B cell (primary cell): Measurements from ENCODE around the gene HBQ1. TPM values are rescaled to one million over a fixed set of nuclear protein-coding genes. Genes with fewer than 3 reads are reported as not detected.
"Not testable (repeated sequence)": the region's sequence is repeated elsewhere in the genome, so short reads cannot be mapped to it uniquely, and the experiment has no call there.

ENCODE experiments used
- ATAC-seq: fragments of 200-7000 bp; cut with Tn5 transposase; one replicate; pipeline ENCODE4 v1.10.0; 2021; ENCODE audit warnings: low read depth, mild to moderate bottlenecking, moderate number of reproducible peaks, moderate library complexity
- CTCF ChIA-PET: fragments of 350-600 bp; sonication (Branson Sonifier 250); formaldehyde crosslinking; loops from one replicate; lab custom pipeline; 2021; ENCODE audit warnings: antibody characterized with exemption, inconsistent platforms; lab: Charles Lee
- POLR2A ChIA-PET: fragments of 350-600 bp; sonication (Branson Sonifier 250); formaldehyde crosslinking; loops from one replicate; lab custom pipeline; 2021; ENCODE audit warnings: antibody characterized with exemption; lab: Charles Lee
- DNase-seq: peaks from one replicate; pipeline ENCODE4 v3.0.0; 2013
- H2AFZ ChIP-seq: 2 replicates; pipeline ENCODE4 v1.6.1; 2012; ENCODE audit warnings: mild to moderate bottlenecking, low read depth, low read length; ENCODE audit not compliant: insufficient read depth, poor library complexity, severe bottlenecking
- H3K27ac ChIP-seq, 2 donors: 1 replicate in 1 of 2; 2 replicates in 1 of 2; pipeline ENCODE4 v1.5.1; 2012 to 2013; ENCODE audit warnings: low read length in 2 of 2, mild to moderate bottlenecking in 2 of 2, moderate library complexity in 1 of 2
- H3K27me3 ChIP-seq, 4 experiments: fragments of 200-600 bp in 1 of 4; sonication (generic) in 1 of 4; replicated peaks in 1 of 4; 1 replicate in 2 of 4; 2 replicates in 2 of 4; pipeline versions ENCODE4 v1.6.1 to v1.7.0; 2013 to 2016; ENCODE audit warnings: low read length in 3 of 4, mild to moderate bottlenecking in 2 of 4, mixed read lengths in 1 of 4, moderate library complexity in 1 of 4; ENCODE audit not compliant: insufficient read depth in 4 of 4, control insufficient read depth in 3 of 4; ENCODE audit errors: control extremely low read depth in 1 of 4
- H3K36me3 ChIP-seq, 2 experiments: replicated peaks in 1 of 2; 1 replicate in 1 of 2; 2 replicates in 1 of 2; pipeline versions ENCODE4 v1.6.1 to v1.7.1; 2013; ENCODE audit warnings: low read length in 1 of 2; ENCODE audit not compliant: insufficient read depth in 2 of 2, control insufficient read depth in 1 of 2; ENCODE audit errors: control extremely low read depth in 1 of 2, extremely low read depth in 1 of 2
- H3K4me1 ChIP-seq, 2 donors: fragments of 200-600 bp in 1 of 2; sonication (generic) in 1 of 2; 1 replicate in 1 of 2; 2 replicates in 1 of 2; pipeline versions ENCODE4 v1.5.1 to v1.6.1; 2013 to 2017; ENCODE audit warnings: low read length in 2 of 2; ENCODE audit not compliant: control insufficient read depth in 2 of 2, insufficient read depth in 2 of 2
- H3K4me2 ChIP-seq: replicated peaks from 2 replicates; pipeline ENCODE3; 2012; ENCODE audit warnings: mild to moderate bottlenecking, low read depth, low read length; ENCODE audit not compliant: poor library complexity, severe bottlenecking
- H3K4me3 ChIP-seq, 5 experiments: fragments of 200-600 bp in 1 of 5; sonication (generic) in 1 of 5; 1 replicate in 3 of 5; 2 replicates in 2 of 5; pipeline versions ENCODE4 v1.5.1 to v1.7.0; 2011 to 2016; ENCODE audit warnings: low read length in 4 of 5, mild to moderate bottlenecking in 4 of 5, low read depth in 2 of 5, control low read depth in 1 of 5, moderate library complexity in 1 of 5; ENCODE audit not compliant: insufficient read depth in 1 of 5; ENCODE audit errors: control extremely low read depth in 1 of 5, extremely low read depth in 1 of 5
- H3K79me2 ChIP-seq: fragments of 200-600 bp; sonication (generic); one replicate; pipeline ENCODE4 v1.6.0; 2016; ENCODE audit warnings: low read length; ENCODE audit not compliant: control insufficient read depth, insufficient read depth
- H3K9ac ChIP-seq: fragments of 200-600 bp; sonication (generic); 2 replicates; pipeline ENCODE4 v1.6.1; 2017; ENCODE audit warnings: mild to moderate bottlenecking, low read length, moderate library complexity
- H3K9me3 ChIP-seq, 3 donors: one replicate each; pipeline versions ENCODE4 v1.6.1 to v1.7.1; 2013; ENCODE audit warnings: low read length in 2 of 3; ENCODE audit not compliant: control insufficient read depth in 2 of 3, insufficient read depth in 1 of 3; ENCODE audit errors: control extremely low read depth in 1 of 3
- H4K20me1 ChIP-seq: 2 replicates; pipeline ENCODE4 v1.6.0; 2012; ENCODE audit warnings: mild to moderate bottlenecking, low read length; ENCODE audit not compliant: insufficient read depth, control insufficient read depth, poor library complexity, severe bottlenecking
- H3K27ac Mint-ChIP-seq: one replicate; pipeline ENCODE4 v1.8.0; 2021; ENCODE audit warnings: mixed read lengths
- H3K27me3 Mint-ChIP-seq: one replicate; pipeline ENCODE4 v1.8.0; 2021; ENCODE audit warnings: mixed read lengths
- H3K4me1 Mint-ChIP-seq: one replicate; pipeline ENCODE4 v1.8.0; 2021; ENCODE audit warnings: mixed read lengths
- H3K4me3 Mint-ChIP-seq: one replicate; pipeline ENCODE4 v1.8.0; 2021; ENCODE audit warnings: mixed read lengths
- H3K9me3 Mint-ChIP-seq: one replicate; pipeline ENCODE4 v1.8.0; 2022; ENCODE audit warnings: mixed read lengths; ENCODE audit not compliant: insufficient read depth
- WGBS: methylation state at CpG from one replicate; pipeline ENCODE4 v1.1.5; 2013; ENCODE audit warnings: missing lambda C conversion rate; ENCODE audit not compliant: insufficient coverage; 5-methylcytosine and 5-hydroxymethylcytosine counted together
- intact Hi-C: fragments of 100-400 bp; cut with micrococcal nuclease; formaldehyde crosslinking; loops from one replicate; pipeline ENCODE4 v1.10.0; 2022
- polyA plus RNA-seq: library from polyadenylated mRNA; depleted of rRNA; stranded (reverse); fragments of >200 nt; gene quantifications from 2 replicates; pipeline ENCODE4 v1.2.3, GENCODE V29; 2012
- total RNA-seq, 2 donors: library from RNA; stranded (reverse); fragments of 120-200 nt in 1 of 2; gene quantifications; 1 replicate in 1 of 2; 2 replicates in 1 of 2; pipeline versions ENCODE4 v1.2.3 to v1.2.4, GENCODE V29; 2013 to 2022

HBQ1 gene
- total and polyA plus RNA-seq, 2 donors (not counting 1 experiment from before 2014, with no cell fraction given) = not detected

GRCh38 chr16:163696-164095 lies 16.6 kb upstream of the HBQ1 start:
- H4K20me1 ChIP-seq, H3K36me3 ChIP-seq, H3K4me3 ChIP-seq, DNase-seq, H3K79me2 ChIP-seq, H3K4me3 Mint-ChIP-seq, POLR2A ChIA-PET, H3K27ac ChIP-seq, H3K9me3 Mint-ChIP-seq, H3K4me2 ChIP-seq, CTCF ChIA-PET, H2AFZ ChIP-seq, H3K27ac Mint-ChIP-seq, intact Hi-C loops, ATAC-seq, H3K9ac ChIP-seq: not testable (repeated sequence)
- Histone ChIP-seq H3K27me3 (peaks cover 0 to 49% (median 16%) of the 10 kb centered on the region in 4 experiments), H3K9me3 (peaks cover 0 to 13% (median 0%) of the 10 kb centered on the region in 3 donors), H3K4me1 (peaks cover 18 to 23% of the 10 kb centered on the region in 2 donors)
- peaks cover 15% of the 10 kb centered on the region for H3K4me1 Mint-ChIP-seq
- peaks cover 44% of the 10 kb centered on the region for H3K27me3 Mint-ChIP-seq
- WGBS = no CpG with 5 or more reads among the region's 3 CpGs

GRCh38 chr16:164134-164823 lies 16.0 kb upstream of the HBQ1 start:
- POLR2A ChIA-PET = not testable (repeated sequence)

More at GRCh38 chr16:164134-164823, 16.0 kb upstream of the HBQ1 start:
- H3K36me3 ChIP-seq, H3K9me3 Mint-ChIP-seq, H3K4me3 Mint-ChIP-seq, H3K79me2 ChIP-seq, H4K20me1 ChIP-seq, H3K4me2 ChIP-seq, H3K27ac Mint-ChIP-seq, H2AFZ ChIP-seq, DNase-seq, CTCF ChIA-PET, intact Hi-C loops, H3K4me3 ChIP-seq, H3K9ac ChIP-seq, H3K27ac ChIP-seq: not testable (repeated sequence)
- Mint-ChIP-seq H3K4me1 (peaks cover 15% of the 10 kb centered on the region), H3K27me3 (peaks cover 46% of the 10 kb centered on the region)
- WGBS = 5% methylated on average over 4 of the region's 80 CpGs
- Histone ChIP-seq H3K9me3 (peaks cover 0 to 13% (median 0%) of the 10 kb centered on the region in 3 donors), H3K4me1 (peaks cover 18 to 23% of the 10 kb centered on the region in 2 donors), H3K27me3 (peaks cover 0 to 55% (median 19%) of the 10 kb centered on the region in 4 experiments)
- ATAC-seq = peak; percentile 29
